GM12865 (cell line): ENCODE measurements around the gene CLEC16A.

Experiments
- DNase-seq: peaks from one replicate; pipeline ENCODE4 v3.0.0; 2010; ENCODE audit warnings: low read depth
- H3K4me3 ChIP-seq: 2 replicates; pipeline ENCODE4 v1.5.1; 2011; ENCODE audit warnings: mild to moderate bottlenecking, low read depth, low read length, control low read depth
- TF ChIP-seq, protein P1 (sequence below): IDR thresholded peaks from 2 replicates; pipeline ENCODE4 v1.5.1; 2011; ENCODE audit warnings: low read length, control low read depth, low read depth, inconsistent platforms; ENCODE audit not compliant: insufficient read depth; ENCODE audit errors: missing control alignments

CLEC16A gene

DNA sequence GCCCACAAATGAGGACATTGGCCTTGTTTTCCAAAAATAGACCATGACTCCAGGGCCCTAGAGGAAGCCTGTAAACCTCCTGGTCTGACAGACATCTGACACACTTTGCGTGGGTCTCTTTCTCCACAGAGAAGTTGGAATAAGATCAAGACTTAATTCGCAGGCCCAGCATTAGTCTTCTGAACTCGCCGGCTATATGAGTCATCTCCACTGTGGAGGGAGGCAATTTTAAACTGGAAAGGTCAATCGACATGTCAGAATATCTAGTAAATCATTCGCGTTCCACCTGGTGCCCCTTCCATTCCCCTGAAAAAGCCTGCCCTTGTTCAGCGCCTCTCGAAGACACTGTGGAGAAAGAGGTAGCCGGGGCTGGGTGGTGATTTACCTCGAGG is 140.1 kb downstream of the CLEC16A start:
- TF ChIP-seq, protein P1, sequence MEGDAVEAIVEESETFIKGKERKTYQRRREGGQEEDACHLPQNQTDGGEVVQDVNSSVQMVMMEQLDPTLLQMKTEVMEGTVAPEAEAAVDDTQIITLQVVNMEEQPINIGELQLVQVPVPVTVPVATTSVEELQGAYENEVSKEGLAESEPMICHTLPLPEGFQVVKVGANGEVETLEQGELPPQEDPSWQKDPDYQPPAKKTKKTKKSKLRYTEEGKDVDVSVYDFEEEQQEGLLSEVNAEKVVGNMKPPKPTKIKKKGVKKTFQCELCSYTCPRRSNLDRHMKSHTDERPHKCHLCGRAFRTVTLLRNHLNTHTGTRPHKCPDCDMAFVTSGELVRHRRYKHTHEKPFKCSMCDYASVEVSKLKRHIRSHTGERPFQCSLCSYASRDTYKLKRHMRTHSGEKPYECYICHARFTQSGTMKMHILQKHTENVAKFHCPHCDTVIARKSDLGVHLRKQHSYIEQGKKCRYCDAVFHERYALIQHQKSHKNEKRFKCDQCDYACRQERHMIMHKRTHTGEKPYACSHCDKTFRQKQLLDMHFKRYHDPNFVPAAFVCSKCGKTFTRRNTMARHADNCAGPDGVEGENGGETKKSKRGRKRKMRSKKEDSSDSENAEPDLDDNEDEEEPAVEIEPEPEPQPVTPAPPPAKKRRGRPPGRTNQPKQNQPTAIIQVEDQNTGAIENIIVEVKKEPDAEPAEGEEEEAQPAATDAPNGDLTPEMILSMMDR = no peak
- no peak for DNase-seq
- H3K4me3 ChIP-seq = no peak overlapping the region

DNA sequence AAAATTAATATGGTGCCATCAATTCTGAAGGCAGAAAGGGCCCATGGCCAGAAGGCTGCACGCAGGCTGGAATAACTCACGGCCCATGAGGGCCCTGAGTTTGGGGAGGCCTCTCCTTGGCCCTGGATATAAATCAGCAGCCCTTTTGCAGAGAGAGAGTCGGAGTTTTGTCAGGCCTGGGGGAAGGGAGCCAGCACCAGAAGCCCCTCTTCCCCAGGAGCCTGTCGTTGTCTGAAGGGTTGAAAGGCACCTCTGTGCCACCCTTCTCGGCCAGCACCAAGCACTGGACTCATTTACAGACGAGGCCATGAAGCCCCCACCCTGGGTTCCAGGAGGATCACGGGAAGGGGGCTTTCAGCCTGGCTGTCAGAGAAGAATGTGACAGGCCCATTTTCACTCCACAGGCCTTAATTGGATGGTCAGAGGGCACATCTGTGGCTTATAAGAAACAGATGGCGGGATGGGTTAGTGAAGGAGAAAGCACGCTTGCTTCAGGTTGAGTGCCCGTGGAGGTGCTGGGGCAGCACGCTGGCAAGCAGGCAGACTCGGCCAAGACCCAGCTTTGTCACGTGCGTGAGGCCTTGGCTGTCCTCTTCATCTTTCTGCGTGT is 140.6 kb downstream of the CLEC16A start:
- H3K4me3 ChIP-seq = no peak overlapping the region
- TF ChIP-seq, protein P1 = no peak
- no peak for DNase-seq

DNA sequence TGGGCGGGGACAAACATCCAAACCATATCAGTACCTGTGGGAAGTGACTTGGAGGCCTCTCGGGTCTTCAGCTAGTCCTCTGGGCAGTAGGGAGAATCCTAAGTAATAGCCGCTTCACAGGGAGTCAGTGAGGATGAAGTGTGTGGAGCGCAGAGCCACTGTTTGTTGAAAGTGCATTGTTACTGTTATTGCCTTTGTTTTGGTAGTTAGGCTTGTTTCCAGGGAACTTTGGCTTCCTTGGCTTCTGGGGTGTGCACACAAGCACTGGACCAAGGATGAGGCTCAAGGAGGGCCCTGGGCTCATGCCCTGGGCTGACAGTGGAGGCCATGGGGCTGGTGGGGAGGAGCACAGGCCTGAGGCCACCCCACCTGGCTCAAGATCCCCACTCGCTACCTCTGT is 141.6 kb downstream of the CLEC16A start:
- H3K4me3 ChIP-seq = no peak overlapping the region
- TF ChIP-seq, protein P1 = no peak
- no peak for DNase-seq

DNA sequence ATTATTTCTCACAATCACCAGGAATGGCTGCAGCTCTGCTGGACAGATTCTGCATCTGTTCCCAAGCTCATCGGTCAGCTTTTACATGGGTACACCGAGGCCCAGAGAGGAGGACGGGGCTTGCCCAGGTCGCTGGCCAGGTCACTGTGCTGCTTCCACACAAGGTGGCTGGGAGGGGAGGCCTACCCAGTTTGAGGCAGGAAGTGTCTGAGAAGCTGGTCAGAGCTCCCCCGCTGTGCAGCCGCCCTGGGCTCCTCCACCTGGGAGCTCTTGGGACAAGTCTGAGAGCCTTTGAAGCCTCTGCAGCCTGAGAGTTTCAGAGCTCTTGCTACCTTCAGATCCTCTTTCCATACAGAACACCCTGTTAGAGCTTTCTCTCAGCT is 143.3 kb downstream of the CLEC16A start:
- TF ChIP-seq, protein P1 = no peak
- H3K4me3 ChIP-seq = no peak overlapping the region
- no peak for DNase-seq

DNA sequence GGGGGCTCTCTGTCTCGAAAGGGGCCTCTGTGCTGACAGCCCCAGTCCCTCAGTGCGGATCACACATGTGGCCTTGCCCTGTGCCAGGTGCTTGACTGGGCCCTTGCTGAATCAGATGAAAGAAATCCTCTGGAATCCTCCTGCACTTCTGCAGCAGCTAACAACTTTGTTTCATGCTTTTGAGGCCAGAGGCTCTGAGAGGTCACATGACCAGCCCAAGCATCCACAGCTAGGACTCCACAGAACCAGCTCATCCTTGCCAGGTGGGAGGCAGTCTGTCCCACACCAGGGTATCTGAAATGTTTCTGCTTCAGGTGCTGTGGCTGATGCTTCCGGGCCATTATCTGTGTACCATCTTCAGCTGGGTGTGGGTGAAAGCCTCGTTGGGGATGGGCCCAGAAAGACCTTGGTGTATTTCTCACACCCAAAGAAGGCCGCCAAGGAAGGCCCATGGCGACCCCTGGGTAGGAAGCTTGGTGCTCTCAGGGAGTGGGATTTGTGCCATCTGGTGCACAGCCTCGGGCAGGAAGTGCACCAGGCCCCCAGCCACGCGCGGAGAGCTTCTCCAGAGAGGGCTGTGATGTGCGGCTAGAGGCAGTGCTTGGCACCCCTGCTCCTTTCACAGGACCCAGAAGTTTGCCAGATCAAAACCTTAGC is 143.8 kb downstream of the CLEC16A start:
- no peak for DNase-seq
- H3K4me3 ChIP-seq = no peak overlapping the region
- TF ChIP-seq, protein P1 = no peak

DNA sequence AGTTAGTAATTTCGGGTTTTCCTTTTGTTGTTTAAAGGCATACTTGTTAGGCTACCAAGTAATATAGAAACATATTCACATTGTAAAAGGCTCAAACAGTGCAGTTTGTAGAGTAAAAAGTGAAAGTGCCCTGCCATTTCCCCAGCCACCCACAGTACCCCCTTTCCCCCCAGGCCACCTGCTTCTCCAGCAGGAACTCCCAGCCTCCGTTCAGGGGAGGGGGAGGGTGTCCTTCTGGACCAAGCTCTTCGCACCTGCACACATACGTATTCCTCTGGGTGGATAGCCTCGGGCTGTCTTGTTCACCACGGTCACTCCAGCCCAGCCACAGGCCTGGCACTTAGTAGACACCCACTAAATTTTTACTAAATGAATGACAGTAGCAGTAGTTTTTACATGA is 144.5 kb downstream of the CLEC16A start:
- TF ChIP-seq, protein P1 = no peak
- no peak for DNase-seq
- H3K4me3 ChIP-seq = no peak overlapping the region

DNA sequence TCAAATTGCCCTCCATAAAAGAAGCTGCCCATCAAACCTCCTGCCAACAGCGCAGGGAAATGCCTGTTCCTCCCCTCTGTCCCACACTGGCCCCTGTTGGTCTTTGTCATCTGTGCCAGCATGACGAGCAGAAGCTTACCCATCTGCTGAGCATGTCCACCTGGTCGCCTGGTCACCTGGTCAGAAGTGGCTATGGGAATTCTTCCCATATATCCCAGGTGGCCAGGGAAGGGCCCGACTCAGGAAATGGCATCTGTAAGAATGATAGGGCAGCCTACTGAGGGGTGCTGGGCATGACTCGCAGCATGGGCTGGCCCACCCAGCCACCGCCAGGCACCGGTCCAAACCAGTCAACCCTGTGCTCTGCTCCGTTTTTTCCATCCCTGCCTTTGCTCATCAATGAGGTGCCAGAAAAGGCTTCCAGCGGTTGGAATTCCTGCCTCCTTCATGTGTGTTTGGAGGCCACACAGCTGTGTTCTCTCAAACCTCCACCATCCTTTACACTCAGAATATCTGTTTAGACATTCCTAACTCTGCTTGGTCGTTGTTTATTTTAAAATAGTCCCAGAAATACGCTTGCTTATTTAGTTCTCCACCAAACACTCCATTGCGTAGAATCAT is 145.2 kb downstream of the CLEC16A start:
- DNase-seq = no peak
- H3K4me3 ChIP-seq = no peak overlapping the region
- TF ChIP-seq, protein P1 = no peak
